GM21576 (cell line): ENCODE measurements around the gene SESN1.
"Not testable (repeated sequence)": the region's sequence is repeated elsewhere in the genome, so short reads cannot be mapped to it uniquely, and the experiment has no call there.

Source experiments
- ATAC-seq: cut with Tn5 transposase; IDR thresholded peaks from one replicate; pipeline ENCODE4 v1.9.1; 2021; ENCODE audit warnings: mild to moderate bottlenecking, moderate library complexity; ENCODE audit not compliant: unreplicated experiment

Gene SESN1

GRCh38 chr6:109095036-109095834, 589 bp upstream of the SESN1 start, which contains the start of gene CEP57L1:
CEP57L1 (plus strand) TSS chr6:109095507; CDS start chr6:109145222, 49,715 bp downstream.
- ATAC-seq = peak; percentile 74

- no peak for ATAC-seq
Observed at GRCh38 chr6:109093732-109094415, 772 bp downstream of the SESN1 start.

GRCh38 chr6:109092074-109092473, 2.6 kb downstream of the SESN1 start:
- ATAC-seq = no peak

- no peak for ATAC-seq
Observed at GRCh38 chr6:109091314-109092024, 3.2 kb downstream of the SESN1 start.

GRCh38 chr6:109088995-109089394, 5.7 kb downstream of the SESN1 start:
- no peak for ATAC-seq

GRCh38 chr6:109087661-109088264, 6.9 kb downstream of the SESN1 start:
- ATAC-seq = no peak

GRCh38 chr6:109084146-109084545, 10.5 kb downstream of the SESN1 start:
- not testable (repeated sequence) for ATAC-seq

GRCh38 chr6:109083657-109084056, 11.0 kb downstream of the SESN1 start:
- no peak for ATAC-seq

- ATAC-seq = no peak
Observed at GRCh38 chr6:109082188-109082577, 12.5 kb downstream of the SESN1 start.

GRCh38 chr6:109081516-109082187, 13.0 kb downstream of the SESN1 start:
- ATAC-seq = no peak

GRCh38 chr6:109081026-109081425, 13.6 kb downstream of the SESN1 start:
- ATAC-seq = no peak

- ATAC-seq = no peak
Observed at GRCh38 chr6:109079981-109080380, 14.7 kb downstream of the SESN1 start.

GRCh38 chr6:109076377-109076776, 18.3 kb downstream of the SESN1 start:
- ATAC-seq = no peak

GRCh38 chr6:109075934-109076333, 18.7 kb downstream of the SESN1 start:
- ATAC-seq = no peak

- no peak for ATAC-seq
Observed at GRCh38 chr6:109074133-109074415, 20.6 kb downstream of the SESN1 start.

- no peak for ATAC-seq
Observed at GRCh38 chr6:109073344-109074132, 21.1 kb downstream of the SESN1 start.

- ATAC-seq = no peak
Observed at GRCh38 chr6:109071125-109071917, 23.3 kb downstream of the SESN1 start.

- no peak for ATAC-seq
Observed at GRCh38 chr6:109069746-109070145, 24.9 kb downstream of the SESN1 start.

- no peak for ATAC-seq
Observed at GRCh38 chr6:109062767-109063352, 31.8 kb downstream of the SESN1 start.
